Measurements from ENCODE around the gene DALRD3. TPM values are rescaled to one million over a fixed set of nuclear protein-coding genes. Genes with fewer than 3 reads are reported as not detected.

DALRD3 gene, protein sequence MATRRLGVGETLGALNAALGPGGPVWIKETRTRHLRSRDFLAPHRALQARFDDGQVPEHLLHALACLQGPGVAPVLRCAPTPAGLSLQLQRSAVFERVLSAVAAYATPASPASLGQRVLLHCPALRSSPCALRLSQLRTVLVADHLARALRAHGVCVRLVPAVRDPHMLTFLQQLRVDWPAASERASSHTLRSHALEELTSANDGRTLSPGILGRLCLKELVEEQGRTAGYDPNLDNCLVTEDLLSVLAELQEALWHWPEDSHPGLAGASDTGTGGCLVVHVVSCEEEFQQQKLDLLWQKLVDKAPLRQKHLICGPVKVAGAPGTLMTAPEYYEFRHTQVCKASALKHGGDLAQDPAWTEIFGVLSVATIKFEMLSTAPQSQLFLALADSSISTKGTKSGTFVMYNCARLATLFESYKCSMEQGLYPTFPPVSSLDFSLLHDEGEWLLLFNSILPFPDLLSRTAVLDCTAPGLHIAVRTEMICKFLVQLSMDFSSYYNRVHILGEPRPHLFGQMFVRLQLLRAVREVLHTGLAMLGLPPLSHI
- total RNA-seq, result 30.0 and 39.0 TPM in 2 replicates

GRCh38 chr3:49017971-49018706 lies at the start of gene DALRD3:
Gene DALRD3 (minus strand): TSS chr3:49018580. CDS start chr3:49018564, 16 bp downstream.

GRCh38 chr3:49028673-49029562 lies 10.5 kb upstream of the DALRD3 start, which contains the start of gene IMPDH2:
Gene IMPDH2 (minus strand): TSS chr3:49029398. CDS start chr3:49029350, 48 bp downstream.

DNA sequence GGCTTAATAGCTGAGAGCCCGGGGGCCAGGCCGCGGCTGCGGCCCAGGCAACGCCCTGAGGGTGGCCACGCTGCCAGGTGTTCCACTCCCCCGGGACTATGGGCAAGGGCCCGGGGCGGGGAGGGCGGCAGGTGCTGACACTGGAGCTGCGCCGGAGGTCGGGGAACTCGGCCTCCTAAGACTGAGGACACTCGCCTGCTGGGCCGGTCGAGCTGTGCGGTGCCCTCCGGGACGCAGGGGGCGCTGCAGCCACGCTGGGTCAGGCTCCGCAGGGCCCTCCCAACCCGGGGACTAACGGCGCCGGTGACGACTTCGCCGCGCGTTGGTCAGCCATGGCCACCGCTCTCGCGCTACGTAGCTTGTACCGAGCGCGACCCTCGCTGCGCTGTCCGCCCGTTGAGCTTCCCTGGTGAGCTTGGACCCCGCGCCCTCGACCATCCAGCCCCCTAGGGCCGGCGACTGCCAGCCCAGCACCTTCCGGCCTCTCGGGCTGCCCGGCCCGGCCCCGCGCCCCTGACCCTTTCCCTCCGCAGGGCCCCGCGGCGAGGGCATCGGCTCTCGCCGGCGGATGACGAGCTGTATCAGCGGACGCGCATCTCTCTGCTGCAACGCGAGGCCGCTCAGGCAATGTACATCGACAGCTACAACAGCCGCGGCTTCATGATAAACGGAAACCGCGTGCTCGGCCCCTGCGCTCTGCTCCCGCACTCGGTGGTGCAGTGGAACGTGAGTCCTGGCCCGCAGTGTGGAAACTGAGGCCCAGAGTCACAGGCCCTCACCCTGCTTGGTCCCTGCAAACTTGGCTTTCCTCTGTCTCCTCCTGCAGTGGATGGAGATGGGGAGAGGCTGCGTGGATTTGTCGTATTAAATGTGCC lies 3.7 kb upstream of the DALRD3 start, which contains the start of gene NDUFAF3:
Gene NDUFAF3 (plus strand): TSS at position 309 of the 875 bp plus-strand sequence. CDS start 24 bp downstream, at position 333.

DNA sequence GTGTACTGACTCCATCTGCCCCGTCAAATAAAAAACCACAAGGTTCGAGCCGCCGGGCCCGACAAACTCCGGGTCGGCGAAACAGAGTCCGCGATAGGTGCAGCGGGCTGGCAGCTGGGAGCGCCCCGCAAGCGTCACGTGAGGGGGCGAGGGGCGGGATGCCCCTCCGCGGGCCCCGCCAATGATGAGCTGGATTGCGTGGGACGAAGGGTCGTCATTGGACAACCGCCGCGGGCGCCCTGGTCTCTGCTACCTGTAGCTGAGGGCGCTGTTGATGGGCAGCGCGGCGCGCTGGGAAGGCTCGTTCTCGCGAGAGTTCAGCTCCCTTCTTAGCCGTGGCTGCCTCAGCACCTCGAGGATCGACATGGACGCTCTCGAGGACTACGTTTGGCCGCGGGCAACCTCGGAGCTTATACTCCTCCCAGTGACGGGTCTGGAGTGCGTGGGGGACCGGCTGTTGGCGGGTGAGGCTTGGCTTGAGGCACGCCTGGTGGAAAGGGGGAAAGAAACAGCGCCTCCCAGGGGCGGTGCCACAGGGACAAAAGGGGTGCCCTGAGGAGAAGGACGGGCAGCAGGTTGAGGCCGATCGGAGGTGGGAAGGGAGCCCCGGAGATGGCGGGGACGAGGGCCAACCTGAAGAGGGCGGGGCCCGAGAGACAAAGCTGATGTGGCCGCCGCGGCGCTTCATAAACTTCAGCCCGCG lies 11.2 kb downstream of the DALRD3 start, which contains the start of gene WDR6:
Gene WDR6 (plus strand): TSS at position 324 of the 703 bp plus-strand sequence. CDS start 41 bp downstream, at position 365.

GRCh38 chr3:48989796-48990635 lies 28.4 kb downstream of the DALRD3 start, which contains the start of gene P4HTM:
Gene P4HTM (plus strand): TSS chr3:48990241. CDS start chr3:48990257, 16 bp downstream.

Other genes starting within 250 kb of the DALRD3 start
- gene PRKAR2A, start 170.7 kb downstream of the DALRD3 start, total RNA-seq, result 32.0 and 44.1 TPM in 2 replicates
- 8.9 and 11.3 TPM in 2 replicates for gene SLC25A20, start 119.7 kb downstream of the DALRD3 start, total RNA-seq
- 139 and 166 TPM in 2 replicates for gene ARIH2, start 99.7 kb downstream of the DALRD3 start, total RNA-seq
- 13.3 and 21.6 TPM in 2 replicates for gene P4HTM, start 28.3 kb downstream of the DALRD3 start, total RNA-seq
- 23.9 and 73.9 TPM in 2 replicates for gene WDR6, start 11.2 kb downstream of the DALRD3 start, total RNA-seq
- gene NDUFAF3, start 3.5 kb upstream of the DALRD3 start, total RNA-seq, result 45.5 and 57.4 TPM in 2 replicates
- 203 and 369 TPM in 2 replicates for gene IMPDH2, start 10.8 kb upstream of the DALRD3 start, total RNA-seq
- 49.8 and 56.7 TPM in 2 replicates for gene QRICH1, start 75.5 kb upstream of the DALRD3 start, total RNA-seq
- 177 and 193 TPM in 2 replicates for gene QARS1, start 86.2 kb upstream of the DALRD3 start, total RNA-seq
- 58.1 and 68.7 TPM in 2 replicates for gene USP19, start 102.2 kb upstream of the DALRD3 start, total RNA-seq
- 234 and 834 TPM in 2 replicates for gene LAMB2, start 114.5 kb upstream of the DALRD3 start, total RNA-seq
- gene CCDC71, start 147.8 kb upstream of the DALRD3 start, total RNA-seq, result 16.1 and 20.3 TPM in 2 replicates
- 55.4 and 168 TPM in 2 replicates for gene KLHDC8B, start 153.0 kb upstream of the DALRD3 start, total RNA-seq

Data from nasal cavity respiratory epithelium epithelial cell of viscerocranial mucosa (primary cell).